GM12872 (cell line): ENCODE measurements around the gene PHF21B.

Experiments
- TF ChIP-seq, protein P1 (sequence below): IDR thresholded peaks from 3 replicates; pipeline ENCODE4 v1.5.1; 2011; ENCODE audit warnings: low read depth, mild to moderate bottlenecking, low read length, moderate library complexity; ENCODE audit not compliant: insufficient read depth

The PHF21B gene

DNA sequence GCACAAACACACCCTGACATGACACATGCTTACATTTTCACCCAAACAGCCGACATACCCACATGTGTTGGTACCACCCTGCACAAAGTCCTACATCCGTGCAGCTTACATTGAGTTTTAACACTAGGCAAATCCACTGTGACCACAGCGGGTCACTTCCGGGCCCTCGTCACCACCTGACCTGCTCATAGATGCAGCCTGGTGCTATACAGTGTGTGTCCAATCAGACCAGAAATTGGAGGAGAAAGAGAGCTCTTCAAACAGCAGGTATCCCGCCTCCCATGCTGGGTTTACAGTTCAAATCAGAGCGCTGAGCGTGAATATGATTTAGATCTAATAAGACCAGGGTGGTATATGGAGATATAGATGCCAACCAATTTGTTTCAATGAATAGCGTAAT lies 35.4 kb downstream of the PHF21B start:
- TF ChIP-seq, protein P1, sequence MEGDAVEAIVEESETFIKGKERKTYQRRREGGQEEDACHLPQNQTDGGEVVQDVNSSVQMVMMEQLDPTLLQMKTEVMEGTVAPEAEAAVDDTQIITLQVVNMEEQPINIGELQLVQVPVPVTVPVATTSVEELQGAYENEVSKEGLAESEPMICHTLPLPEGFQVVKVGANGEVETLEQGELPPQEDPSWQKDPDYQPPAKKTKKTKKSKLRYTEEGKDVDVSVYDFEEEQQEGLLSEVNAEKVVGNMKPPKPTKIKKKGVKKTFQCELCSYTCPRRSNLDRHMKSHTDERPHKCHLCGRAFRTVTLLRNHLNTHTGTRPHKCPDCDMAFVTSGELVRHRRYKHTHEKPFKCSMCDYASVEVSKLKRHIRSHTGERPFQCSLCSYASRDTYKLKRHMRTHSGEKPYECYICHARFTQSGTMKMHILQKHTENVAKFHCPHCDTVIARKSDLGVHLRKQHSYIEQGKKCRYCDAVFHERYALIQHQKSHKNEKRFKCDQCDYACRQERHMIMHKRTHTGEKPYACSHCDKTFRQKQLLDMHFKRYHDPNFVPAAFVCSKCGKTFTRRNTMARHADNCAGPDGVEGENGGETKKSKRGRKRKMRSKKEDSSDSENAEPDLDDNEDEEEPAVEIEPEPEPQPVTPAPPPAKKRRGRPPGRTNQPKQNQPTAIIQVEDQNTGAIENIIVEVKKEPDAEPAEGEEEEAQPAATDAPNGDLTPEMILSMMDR = no peak

DNA sequence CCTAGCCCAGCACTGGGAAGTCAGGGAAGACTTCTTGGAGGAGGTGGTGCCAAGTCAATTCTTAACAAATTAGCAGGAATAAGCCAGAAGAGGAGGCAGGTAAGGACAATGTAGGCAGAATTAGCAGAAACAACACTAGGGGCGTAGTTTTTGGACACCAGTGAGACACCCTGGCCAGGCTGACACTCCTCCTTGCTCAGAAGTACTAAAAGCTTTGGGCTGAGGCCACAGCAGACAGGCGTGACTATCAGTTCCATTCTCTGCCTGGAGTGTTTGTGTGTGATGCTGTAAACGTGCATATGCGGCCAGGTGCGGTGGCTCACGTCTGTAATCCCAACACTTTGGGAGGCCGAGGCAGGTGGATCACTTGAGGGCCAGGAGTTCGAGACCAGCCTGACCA lies 36.0 kb downstream of the PHF21B start:
- TF ChIP-seq, protein P1 = no peak

DNA sequence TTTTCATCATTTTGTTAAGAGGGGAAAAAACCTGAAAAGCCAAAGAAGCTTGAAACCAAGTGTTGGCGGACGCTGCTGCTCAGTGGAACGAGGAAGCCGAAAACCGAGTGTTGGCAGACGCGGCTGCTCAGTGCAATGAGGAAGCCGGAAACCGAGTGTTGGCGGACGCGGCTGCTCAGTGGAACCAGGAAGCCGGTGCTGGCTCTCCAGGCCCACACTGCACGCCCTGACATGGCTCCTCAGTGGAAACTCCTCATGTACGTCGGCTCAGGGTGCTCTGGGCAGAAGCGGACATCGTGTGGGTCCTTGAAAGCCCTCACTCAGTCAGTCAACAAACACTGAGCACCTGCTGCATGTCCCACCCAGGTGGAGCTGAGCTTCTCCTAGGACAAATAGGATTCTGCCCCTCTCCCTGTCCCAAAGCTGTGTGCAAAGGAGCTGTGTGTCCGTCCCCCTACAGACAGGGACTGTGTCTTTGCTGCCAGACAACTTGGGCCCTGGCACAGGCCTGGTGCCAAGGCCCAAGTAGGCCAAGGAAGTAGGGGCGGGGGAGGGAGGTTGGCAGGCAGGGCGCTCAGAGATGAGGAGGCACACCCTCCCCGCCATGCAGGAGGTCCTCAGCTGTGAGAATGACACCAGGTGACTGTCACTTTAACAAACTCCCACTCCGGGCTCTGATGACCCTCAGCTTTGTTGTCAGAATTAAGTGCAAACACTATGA lies 37.3 kb downstream of the PHF21B start:
- TF ChIP-seq, protein P1 = no peak

DNA sequence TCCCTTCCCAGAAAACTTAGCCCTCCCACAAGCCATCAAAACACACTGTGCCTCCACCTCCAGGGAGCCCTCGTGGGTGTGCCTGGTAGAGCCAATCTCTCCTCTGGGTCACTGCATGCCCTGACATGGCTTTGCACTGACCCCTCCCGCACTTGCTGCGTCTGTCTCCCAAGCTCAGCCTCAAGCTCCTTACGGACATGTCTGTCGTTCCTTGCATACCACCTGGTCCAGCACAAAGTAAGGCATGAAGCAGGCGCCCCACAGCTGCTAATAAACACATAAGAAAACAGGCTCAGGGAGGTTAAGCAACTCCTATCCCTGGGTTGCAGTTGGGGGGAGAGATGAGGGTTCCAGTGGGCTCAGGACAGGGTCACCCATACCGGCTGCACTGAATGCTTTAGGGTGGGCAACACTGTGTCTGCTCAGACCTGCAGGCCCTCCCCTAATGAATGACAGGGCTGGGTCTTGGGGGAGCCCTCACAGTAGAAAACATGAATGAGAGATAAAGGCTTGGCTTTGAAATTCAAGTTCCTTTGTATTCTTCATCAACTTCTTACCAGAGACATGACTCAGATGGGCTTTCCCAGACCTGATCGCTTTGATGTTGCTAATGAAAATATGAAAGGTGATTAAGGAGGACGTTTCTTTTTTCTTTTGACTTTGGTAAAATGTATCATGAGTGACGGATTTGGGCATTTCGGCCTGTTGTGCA lies 38.0 kb downstream of the PHF21B start:
- TF ChIP-seq, protein P1 = no peak

DNA sequence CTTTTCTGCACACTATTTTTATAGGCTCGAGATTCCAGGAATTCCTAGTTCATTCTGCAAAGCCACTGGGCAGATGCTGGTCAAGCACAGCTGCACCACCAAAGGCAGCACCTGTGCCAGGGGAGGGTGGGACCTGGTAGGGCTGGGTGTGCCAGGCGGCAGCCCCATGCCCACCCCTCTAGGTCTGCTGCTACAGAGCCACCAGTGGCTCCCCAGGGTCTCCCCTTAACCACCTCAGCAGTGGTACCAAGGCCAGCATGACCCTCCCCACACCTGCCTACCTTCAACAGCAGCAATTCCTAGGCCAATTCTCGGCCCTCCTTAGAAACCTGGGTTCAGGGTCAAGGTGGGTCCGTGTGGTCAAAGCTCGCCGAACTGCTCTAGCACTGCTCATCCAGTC lies 39.5 kb downstream of the PHF21B start:
- TF ChIP-seq, protein P1 = no peak

DNA sequence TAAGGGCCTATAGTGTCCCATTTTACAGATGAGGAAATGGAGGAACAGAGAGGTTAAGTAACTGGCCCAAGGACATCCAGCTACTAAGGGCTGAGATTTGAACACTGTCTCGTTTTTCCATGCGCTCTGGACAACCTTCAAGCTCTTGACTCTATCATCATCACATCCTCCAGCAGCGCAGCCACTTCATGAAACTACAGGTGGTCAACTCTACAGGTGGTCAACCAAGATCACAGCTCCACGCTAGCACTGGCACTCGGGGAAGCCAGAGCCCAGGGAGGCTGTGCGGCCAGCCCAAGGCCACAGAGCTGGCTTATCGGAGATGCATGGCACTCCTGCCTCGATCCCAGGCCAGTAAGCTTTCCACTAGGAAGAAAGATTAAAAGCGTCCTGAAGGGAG lies 40.0 kb downstream of the PHF21B start:
- TF ChIP-seq, protein P1 = no peak

DNA sequence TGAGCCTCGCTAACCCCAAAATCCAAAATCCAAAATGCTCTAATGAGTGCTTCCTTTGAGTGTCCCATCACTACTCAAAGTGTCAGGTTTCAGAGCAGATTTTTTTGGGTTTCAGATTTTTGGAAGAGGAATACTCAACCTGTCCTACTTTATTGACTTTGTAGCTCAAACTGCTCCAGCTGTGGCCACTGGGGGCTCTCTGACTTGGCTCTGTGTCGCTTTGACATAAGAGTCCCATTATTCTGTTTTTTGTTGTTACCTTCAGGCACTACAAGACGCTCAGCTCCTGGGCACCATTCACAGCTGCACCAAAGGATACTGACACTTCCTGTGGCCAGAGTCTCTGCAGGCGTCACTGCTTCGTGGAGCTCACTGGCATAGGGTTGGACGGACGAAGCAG lies 41.1 kb downstream of the PHF21B start:
- TF ChIP-seq, protein P1 = peak; percentile 31; the same call in 1 of the 3 replicates
